Measurements from ENCODE around the gene CALCOCO1. TPM values are rescaled to one million over a fixed set of nuclear protein-coding genes. Genes with fewer than 3 reads are reported as not detected.

The CALCOCO1 gene
- total RNA-seq, 3 donors from 2014 or later, result 218 to 301 (median 295) TPM

GRCh38 chr12:53755893-53756292 is 28.6 kb upstream of the CALCOCO1 start:
- Histone ChIP-seq H3K4me3 (no peak overlapping the region), H3K27ac (no peak overlapping the region), H3K4me1 (peaks cover 0 to 6% of the 10 kb centered on the region in 2 donors), H3K36me3 (no peaks in the 10 kb centered on the region), H3K9me3 (no peaks in the 10 kb centered on the region), H3K27me3 (peaks cover 0 to 13% of the 10 kb centered on the region in 2 donors)
- no peak for DNase-seq (ENCODE audit: low spot score in 2 of 2)
- TF ChIP-seq POLR2A (IDR thresholded peaks at IDR 0.05), result no peak
- no peak for TF ChIP-seq POLR2AphosphoS5 (IDR thresholded peaks at IDR 0.05)
- TF ChIP-seq CTCF (IDR thresholded peaks at IDR 0.05), result no peak
- intact Hi-C loops (cut with DNase I; ENCODE audit: low total_unique reads), result no loop called here

GRCh38 chr12:53755451-53755891 is 28.2 kb upstream of the CALCOCO1 start:
- TF ChIP-seq POLR2AphosphoS5 (IDR thresholded peaks at IDR 0.05), result no peak
- TF ChIP-seq POLR2A (IDR thresholded peaks at IDR 0.05), result no peak
- TF ChIP-seq CTCF (IDR thresholded peaks at IDR 0.05), result no peak
- no peak overlapping the region for H3K4me3 ChIP-seq
- intact Hi-C loops (cut with DNase I; ENCODE audit: low total_unique reads), result no loop called here
- H3K27ac ChIP-seq, result no peak overlapping the region
- H3K4me1 ChIP-seq, result peaks cover 0 to 9% of the 10 kb centered on the region in 2 donors
- no peaks in the 10 kb centered on the region for H3K36me3 ChIP-seq
- DNase-seq (ENCODE audit: low spot score in 2 of 2), result no peak
- H3K27me3 ChIP-seq, result peaks cover 0 to 13% of the 10 kb centered on the region in 2 donors
- no peaks in the 10 kb centered on the region for H3K9me3 ChIP-seq

GRCh38 chr12:53754633-53755264 is 27.5 kb upstream of the CALCOCO1 start:
- DNase-seq (ENCODE audit: low spot score in 2 of 2), result no peak
- Histone ChIP-seq H3K9me3 (no peaks in the 10 kb centered on the region), H3K27me3 (peaks cover 0 to 12% of the 10 kb centered on the region in 2 donors), H3K27ac (no peak overlapping the region), H3K36me3 (no peaks in the 10 kb centered on the region), H3K4me3 (no peak overlapping the region), H3K4me1 (peaks cover 0 to 10% of the 10 kb centered on the region in 2 donors)
- intact Hi-C loops (cut with DNase I; ENCODE audit: low total_unique reads), result no loop called here
- no peak for TF ChIP-seq CTCF (IDR thresholded peaks at IDR 0.05)
- no peak for TF ChIP-seq POLR2A (IDR thresholded peaks at IDR 0.05)
- TF ChIP-seq POLR2AphosphoS5 (IDR thresholded peaks at IDR 0.05), result no peak

GRCh38 chr12:53754188-53754585 is 26.9 kb upstream of the CALCOCO1 start:
- Histone ChIP-seq H3K9me3 (no peaks in the 10 kb centered on the region), H3K27me3 (peaks cover 0 to 7% of the 10 kb centered on the region in 2 donors), H3K4me1 (peaks cover 0 to 10% of the 10 kb centered on the region in 2 donors), H3K36me3 (no peaks in the 10 kb centered on the region), H3K27ac (no peak overlapping the region), H3K4me3 (no peak overlapping the region)
- intact Hi-C loops (cut with DNase I; ENCODE audit: low total_unique reads), result no loop called here
- TF ChIP-seq CTCF (IDR thresholded peaks at IDR 0.05) (no peak), POLR2A (IDR thresholded peaks at IDR 0.05) (no peak), POLR2AphosphoS5 (IDR thresholded peaks at IDR 0.05) (no peak)
- no peak for DNase-seq (ENCODE audit: low spot score in 2 of 2)

- TF ChIP-seq CTCF (IDR thresholded peaks at IDR 0.05) (no peak), POLR2A (IDR thresholded peaks at IDR 0.05) (no peak), POLR2AphosphoS5 (IDR thresholded peaks at IDR 0.05) (no peak)
- intact Hi-C loops (cut with DNase I; ENCODE audit: low total_unique reads), result no loop called here
- H3K4me1 ChIP-seq, result peaks cover 0 to 10% of the 10 kb centered on the region in 2 donors
- no peak overlapping the region for H3K27ac ChIP-seq
- no peaks in the 10 kb centered on the region for H3K36me3 ChIP-seq
- no peak overlapping the region for H3K4me3 ChIP-seq
- no peaks in the 10 kb centered on the region for H3K9me3 ChIP-seq
- peaks cover 0 to 8% of the 10 kb centered on the region in 2 donors for H3K27me3 ChIP-seq
- no peak for DNase-seq (ENCODE audit: low spot score in 2 of 2)
These were observed 25.4 kb upstream of the CALCOCO1 start for GRCh38 chr12:53752621-53753020.

All from breast epithelium (tissue), 4 donors.